ENCODE results near the gene GRAMD1C.
A peak's percentile ranks its signal among the peaks of the same experiment; 100 is the strongest.
"Not testable (repeated sequence)": the region's sequence is repeated elsewhere in the genome, so short reads cannot be mapped to it uniquely, and the experiment has no call there.

Gene GRAMD1C

DNA sequence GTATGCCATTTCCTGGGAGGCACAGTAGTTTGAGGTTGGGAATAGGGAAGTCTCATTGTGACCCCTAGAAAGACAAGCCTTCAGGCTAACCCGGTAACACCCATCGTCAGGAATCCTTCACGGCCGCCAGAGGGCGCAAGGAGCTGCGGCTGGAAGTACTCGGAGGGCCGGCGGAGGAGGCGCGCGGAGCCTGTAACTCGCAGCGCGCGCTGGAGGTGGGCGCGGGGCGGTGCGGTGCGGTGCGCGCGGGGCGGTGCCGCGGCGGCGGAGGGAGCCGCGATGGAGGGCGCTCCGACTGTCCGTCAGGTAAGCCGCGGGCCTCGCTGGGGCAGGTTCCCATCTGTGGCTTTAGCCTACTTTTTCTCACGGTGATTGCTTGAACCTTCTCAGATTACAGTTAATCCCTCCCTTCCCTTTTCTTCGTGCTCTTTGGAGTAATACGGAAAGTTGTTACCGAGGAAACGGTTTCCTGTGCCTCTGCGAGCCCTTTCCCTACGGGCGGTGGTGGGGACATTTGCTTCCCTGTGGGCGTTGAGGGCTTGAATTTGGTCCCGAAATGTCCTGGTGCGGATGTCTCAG lies at the start of gene GRAMD1C:
GRAMD1C (plus strand) TSS at position 158 of the 579 bp plus-strand sequence; CDS start at position 280, 122 bp downstream.
- peak; percentile 82 for DNase-seq (ENCODE audit: low spot score)

DNA sequence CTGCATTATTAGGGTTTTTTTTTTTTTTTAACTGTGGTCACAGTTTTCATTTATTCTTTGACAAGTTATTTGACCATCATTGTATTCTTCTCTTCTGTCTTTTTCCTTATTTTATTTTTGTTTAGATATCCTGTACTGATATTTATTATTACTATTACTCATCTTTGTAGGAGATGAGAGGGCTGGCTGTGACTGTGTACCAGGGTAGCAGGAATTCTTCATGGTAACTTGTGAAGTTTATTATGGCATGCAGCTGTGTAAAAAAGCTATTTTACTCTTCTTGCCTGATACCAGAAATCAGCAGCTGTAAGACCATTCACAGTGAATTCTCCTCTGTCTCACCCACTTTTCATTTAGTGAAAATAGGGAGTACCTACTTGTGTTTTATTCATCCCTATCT lies 47.2 kb upstream of the GRAMD1C start:
- DNase-seq (ENCODE audit: low spot score), result no peak

DNA sequence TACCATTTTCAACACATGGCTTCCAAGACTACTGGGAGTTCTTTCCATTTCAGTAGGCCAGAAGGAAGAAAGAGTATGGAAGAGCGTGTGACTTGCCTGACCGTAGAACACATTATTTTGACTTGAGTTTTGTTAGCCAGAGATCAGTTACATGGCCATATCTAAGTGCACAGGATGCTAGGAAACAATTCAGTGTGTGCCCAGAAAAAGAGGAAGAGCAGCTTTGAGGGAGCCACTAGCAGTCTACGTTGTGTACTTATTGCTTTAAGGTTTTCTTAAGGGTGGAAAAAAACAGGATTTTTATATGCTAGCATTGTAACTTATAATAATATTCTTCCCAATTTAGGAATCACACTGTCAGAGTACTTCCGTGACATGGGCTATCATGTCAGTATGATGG lies 44.1 kb upstream of the GRAMD1C start:
- DNase-seq (ENCODE audit: low spot score), result no peak

DNA sequence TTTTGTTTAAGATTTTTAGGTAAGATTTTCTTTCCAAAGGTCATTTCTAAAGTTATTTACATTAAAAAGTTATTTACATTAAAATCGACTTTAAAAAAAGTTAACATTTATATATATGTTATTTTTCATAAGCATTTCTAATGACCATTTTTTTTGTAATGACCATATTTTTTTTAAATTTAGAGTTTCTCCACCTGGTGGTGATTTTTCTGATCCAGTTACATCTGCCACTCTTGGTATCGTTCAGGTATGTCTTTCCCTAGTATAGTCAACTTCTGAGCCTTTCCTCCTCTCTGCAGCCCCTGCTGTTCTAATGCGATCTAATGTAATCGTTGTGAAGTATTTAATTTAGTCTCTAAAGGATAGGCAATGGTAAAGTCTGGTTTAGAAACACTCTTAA lies 42.9 kb upstream of the GRAMD1C start:
- no peak for DNase-seq (ENCODE audit: low spot score)

DNA sequence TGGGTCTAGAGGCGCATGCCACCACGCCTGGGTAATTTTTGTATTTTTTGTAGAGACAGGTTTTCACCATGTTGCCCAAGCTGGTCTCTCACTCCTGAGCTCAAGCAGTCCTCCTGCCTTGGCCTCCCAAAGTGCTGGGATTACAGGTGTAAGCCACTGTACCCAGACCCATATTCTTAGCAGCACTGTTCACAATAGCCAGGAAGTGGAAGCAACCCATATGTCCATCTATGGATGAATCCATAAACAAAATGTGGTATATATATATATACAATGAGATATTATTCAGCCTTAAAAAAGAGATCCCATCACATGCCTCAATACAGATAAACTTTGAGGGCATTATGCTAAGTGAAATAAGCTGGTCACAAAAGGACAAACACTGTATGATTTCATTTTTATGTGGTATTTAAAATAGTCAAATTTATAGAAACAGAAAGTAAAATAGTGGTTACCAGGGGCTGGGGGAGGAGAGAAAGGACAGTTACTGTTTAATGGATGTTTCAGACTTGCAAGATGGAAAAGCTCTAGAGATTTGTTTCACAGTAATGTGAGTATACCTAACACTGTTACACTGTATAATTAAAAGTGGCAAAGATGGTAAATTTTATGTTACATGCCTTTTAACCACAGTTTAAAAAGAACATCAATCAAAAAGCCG lies 35.7 kb upstream of the GRAMD1C start:
- no peak for DNase-seq (ENCODE audit: low spot score)

DNA sequence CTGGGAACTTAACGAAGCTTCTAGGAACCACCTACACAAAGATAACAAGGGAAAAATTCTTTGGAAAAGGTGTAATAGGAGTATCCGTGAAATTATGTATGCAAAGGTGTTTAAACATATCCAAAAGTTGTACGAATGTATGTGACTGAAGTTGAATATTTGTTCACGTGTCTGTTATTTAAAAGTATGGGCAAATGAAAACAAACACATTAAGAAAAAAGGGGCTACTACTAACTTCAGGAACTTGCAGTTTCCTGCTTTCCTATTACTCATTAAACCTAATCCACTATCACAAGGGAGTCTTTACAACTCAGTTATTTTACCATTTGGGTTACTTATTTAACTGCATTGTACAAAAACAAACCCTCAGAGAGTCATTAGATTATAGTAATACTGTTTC lies 33.9 kb upstream of the GRAMD1C start:
- DNase-seq (ENCODE audit: low spot score), result no peak

DNA sequence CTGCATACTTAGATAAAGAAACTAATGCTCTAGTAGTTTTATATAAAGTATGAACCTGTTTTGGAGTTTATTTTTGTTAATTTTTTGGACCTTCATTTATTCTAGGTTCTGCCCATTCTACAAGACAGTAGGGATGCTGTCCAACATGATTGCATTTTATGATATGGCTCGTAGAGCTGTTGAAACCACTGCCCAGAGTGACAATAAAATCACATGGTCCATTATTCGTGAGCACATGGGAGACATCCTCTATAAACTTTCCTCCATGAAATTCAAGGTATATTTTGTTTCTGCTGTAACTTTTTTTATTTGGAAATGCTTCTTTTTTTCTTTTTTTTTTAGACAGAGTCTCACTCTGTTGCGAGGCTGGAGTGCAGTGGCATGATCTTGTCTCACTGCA lies 33.3 kb upstream of the GRAMD1C start:
- no peak for DNase-seq (ENCODE audit: low spot score)

DNA sequence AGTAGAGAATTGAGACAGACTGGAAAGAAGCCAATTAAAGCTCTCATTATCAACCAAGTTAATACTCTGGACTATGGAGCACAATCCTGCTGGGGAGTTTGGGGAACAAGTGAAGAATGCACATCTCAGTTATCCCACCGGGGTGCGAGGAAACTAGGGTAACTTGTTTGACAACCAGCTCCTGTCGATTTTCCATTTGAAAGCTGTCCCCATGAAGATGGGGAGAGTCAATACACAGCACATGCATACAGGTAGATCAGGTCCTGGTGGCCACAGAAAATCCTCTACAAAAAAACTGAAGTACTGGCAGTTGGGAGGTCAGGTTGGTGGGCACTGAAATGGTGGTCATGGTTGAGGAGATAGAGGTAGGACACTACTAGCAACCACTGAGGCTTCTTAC lies 25.7 kb upstream of the GRAMD1C start:
- no peak for DNase-seq (ENCODE audit: low spot score)

DNA sequence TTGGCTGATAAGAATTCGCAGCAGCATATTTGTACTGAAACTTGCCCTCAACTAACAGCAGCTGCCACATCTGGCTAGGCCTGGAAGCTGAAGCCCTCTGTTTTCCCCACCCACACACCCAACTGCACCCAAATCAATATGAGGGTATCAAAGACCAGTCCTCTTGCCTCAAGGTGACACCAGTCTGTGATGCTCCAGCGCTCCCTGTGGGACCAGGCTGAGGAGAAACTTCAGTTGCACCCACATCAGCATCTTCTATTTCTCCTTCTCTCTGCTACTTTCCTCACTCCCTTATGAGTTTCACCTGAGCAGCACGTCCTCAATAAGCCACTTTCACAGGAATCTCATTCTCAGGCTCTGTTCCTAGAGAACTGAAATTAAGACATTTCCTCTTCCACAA lies 18.7 kb upstream of the GRAMD1C start:
- no peak for DNase-seq (ENCODE audit: low spot score)

DNA sequence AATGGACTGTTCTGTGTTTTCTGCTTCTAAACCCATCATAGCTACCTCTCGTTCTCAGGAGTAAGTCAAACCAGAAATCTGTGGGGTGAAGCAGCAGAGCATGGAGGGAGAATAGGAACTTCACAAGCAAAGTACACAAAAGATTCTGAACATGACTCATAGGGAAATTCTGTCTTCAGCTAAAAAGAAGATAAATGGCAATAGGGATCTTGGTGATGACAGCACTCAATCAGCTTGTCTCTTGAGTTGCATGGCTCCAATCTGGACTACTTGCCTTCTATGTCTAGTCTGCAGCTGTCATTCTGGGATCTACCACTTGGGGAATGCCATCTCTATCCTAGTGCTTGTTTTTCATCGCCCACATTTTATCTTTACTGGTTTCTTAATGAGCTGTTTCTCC lies 13.5 kb upstream of the GRAMD1C start:
- peak; percentile 26 for DNase-seq (ENCODE audit: low spot score)

DNA sequence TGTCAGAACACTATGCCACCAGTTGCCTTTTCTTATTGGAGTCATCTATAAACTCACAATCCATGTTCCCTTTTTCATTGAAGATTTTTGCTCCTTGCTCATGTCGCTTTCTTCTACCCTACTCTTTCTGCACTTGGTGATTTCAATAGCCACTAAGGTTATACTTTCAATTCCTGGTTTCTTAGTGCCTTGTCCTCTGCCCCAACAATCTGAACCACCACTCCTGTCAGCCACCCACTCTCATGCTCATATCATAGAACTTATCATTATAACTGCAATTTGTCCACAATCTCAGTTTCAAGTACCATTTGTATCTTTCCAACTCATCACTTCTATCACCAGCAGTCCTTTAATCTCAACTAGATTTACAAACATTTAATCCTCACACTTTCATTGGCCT lies 10.0 kb upstream of the GRAMD1C start:
- DNase-seq (ENCODE audit: low spot score), result peak; percentile 38

DNA sequence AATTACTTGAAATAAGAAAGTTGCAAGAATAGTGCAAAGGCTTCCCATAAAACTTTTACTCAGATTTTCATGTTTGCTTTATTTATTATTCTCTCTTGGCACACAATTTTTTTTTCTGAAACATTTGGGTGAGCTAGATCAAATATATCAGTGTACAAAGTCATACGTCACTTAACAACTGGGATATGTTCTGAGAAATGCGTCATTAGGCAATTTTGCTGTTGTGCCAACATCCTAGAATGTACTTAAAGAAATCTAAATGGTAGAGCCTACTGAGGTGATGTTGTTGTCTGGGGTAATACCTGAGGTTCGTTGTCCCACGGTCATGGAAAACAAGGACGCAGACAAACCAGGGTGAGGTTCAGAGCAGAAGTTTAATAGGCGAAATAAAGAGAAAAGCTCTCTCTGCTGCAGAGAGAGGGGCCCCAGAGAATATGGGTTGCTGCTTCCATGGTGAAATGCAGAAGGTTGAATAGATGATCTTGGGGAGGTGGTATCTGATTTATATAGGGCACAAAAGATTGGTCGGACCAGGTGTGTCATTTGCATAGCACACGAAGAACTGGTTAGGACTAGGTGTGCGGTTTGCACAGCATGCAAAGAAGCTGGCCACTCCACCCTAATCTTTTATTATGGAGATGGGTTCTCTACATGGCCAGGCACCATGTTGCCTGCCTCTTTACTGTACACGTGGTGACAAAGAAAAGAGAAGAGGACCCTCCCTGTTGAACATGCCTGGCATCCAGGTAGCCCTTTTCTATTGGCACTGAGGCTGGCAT lies 8.8 kb upstream of the GRAMD1C start:
- no peak for DNase-seq (ENCODE audit: low spot score)

DNA sequence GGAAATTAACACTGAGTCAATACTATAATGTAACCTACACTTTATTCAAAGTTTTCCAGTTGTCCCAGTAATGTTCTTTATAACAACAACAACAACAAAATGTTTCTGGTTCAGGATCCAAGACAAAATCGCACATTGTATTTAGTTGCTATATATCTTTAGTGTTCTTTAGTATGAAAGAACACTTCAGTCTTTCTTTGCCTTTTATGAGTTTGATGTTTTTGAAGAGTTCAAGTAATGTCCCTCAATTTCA lies 7.6 kb upstream of the GRAMD1C start:
- DNase-seq (ENCODE audit: low spot score), result no peak

DNA sequence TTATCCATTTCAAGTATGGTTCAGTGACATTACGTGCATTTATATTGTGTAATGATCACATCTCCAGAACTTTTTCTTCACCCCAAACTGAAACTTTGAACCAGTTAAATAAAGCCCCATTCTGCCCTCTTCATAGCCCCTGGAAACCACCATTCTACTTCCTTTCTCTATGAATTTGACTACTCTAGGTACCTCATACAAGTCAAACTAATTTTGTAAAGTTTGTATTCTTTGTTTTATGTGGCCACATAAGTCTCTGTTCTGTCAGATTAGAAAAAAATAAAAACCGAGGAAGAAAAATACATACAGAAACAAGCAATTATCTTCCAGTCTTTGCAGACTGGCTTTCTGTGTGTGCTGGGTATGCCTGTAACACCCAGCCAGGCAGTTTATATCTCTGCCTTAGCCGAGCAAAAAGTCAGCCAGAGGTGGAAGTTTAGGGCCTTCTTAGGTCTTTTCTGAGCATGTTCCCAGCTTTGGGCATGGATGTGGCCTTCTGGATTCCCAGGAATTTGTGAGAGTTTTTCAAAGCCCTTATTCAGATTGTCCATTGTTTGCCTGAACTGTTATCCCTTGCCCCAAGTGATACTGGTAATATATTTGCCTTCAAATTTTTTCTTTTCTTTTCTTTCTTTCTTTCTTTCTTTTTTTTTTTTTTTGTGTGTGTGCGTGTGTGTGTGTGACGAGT lies 6.0 kb upstream of the GRAMD1C start:
- no peak for DNase-seq (ENCODE audit: low spot score)

DNA sequence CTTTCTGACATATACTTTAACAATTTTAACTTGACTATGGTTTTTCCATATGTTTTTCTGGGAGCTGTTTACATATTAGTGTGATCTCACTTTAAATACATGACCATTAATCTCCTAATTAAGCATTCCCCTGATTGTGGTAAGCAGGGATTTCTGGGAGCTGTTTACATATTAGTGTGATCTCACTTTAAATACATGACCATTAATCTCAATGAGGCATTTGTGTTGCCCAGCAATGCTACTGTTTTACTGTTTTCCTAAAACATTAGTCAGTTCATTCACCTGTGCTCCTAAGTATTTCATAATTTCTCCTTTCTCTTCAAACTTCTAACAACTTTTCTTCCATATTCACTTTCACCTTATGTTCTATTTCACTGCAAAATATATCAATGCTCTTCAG lies 3.6 kb upstream of the GRAMD1C start:
- no peak for DNase-seq (ENCODE audit: low spot score)

DNA sequence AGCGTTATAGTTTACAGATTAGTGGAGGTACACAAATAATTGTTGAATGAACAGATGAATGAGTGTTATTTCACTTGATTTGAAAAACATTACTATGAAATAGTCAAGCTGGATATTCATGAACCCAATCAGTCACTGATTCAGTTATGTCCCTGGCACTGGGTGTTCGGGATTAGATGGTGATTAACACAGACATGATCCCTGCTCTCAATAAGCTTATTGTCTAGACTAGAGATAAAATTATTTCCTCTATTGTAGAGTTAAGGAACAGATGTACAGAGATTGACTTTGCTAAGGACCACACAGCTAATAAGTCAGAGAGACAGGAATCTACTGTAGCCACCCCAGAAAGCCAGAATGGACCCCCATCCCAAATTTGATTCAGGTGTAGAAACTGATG lies 963 bp downstream of the GRAMD1C start:
- no peak for DNase-seq (ENCODE audit: low spot score)

DNA sequence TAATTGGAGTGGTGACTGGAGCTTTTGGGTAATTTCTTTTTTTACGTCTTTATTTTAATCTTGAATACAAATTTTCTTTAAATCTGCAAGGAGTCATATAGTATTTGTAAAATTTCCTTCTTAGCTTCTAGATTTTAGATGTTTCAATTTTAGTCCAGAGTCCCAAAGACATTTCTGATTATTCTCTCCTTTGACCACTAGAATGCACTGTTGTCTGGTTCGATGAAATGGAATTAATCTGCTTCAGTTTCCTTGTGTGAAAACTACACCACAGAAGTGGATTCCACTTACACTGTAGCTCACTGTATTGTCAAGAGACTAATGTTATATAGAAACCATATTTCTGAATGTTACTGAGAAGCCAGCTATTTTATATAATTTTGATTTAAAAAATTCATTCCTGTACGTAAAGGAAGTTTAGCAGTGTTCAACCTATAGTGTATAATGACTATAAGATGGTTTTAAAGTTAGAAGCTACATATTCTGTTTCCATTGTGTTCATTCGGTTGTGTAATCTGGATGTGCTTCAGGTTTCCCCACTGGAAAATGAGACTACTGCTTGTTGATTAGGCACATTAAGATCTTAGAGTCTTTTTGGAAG lies 6.1 kb downstream of the GRAMD1C start:
- DNase-seq (ENCODE audit: low spot score), result peak; percentile 36

DNA sequence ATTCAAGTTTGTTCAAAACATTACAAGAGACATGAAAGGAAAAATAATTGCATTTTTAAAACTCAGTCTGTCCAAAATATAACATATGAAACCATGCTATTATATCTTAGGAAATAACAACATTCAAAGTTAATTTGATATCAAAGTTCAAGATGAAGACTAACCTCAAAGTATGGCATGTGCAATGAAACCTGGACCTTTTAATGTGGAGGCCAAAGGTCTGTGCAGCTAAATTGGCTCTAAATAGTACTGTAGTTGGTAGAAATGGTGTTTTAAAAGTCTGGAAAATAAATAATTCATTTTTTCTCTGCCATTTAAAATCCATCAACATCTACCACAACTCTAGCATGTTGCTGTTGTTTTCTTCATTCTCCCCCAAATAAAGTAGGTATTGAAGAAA lies 8.7 kb downstream of the GRAMD1C start:
- no peak for DNase-seq (ENCODE audit: low spot score)

DNA sequence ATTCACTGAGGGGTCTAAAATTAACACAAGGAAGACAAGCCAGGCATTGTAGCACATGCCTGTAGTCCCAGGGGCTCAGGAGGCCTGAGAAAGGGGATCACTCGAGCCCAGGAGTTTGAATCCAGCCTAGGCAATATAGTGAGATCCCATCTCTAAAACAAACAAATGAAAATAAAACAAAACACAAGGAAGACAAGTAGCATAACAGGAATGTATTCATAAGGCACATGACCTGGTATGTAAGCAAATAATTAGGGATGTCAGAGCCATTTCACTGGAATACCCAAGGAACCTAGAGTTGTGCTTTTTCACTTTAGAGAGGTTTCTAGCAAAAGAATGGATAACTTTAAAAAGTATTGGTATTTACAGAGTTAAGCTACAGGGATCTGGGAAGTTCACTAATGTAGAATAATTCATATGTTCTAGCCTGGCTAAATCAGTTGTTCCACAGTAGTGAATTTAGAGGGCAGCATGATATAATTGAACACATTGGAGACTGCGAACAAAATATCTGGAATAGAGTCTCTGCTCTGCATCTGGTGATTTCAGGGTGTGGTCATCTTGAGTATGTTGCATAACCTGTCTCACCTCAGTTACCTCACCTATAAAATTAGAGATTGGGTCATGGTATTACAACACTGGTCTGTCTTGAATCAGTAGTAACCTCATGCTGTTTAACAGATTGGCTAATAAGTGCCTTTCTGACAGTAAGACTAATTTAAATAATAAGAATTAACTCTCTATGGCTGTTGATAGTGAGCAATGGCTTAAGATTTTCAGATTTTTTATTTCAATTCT lies 9.3 kb downstream of the GRAMD1C start:
- no peak for DNase-seq (ENCODE audit: low spot score)

DNA sequence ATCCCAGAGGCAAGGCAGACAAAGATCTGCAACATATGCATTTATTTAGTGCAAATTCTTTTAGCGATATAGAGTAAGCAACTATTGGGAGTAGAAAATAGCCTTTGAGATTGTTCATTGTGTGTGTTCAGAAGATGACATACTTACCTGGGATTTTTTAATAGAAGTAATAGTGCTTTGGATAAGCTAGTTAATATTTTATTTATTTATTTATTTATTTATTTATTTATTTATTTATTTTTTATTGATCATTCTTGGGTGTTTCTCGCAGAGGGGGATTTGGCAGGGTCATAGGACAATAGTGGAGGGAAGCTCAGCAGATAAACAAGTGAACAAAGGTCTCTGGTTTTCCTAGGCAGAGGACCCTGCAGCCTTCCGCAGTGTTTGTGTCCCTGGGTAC lies 10.5 kb downstream of the GRAMD1C start:
- not testable (repeated sequence) for DNase-seq (ENCODE audit: low spot score)

DNA sequence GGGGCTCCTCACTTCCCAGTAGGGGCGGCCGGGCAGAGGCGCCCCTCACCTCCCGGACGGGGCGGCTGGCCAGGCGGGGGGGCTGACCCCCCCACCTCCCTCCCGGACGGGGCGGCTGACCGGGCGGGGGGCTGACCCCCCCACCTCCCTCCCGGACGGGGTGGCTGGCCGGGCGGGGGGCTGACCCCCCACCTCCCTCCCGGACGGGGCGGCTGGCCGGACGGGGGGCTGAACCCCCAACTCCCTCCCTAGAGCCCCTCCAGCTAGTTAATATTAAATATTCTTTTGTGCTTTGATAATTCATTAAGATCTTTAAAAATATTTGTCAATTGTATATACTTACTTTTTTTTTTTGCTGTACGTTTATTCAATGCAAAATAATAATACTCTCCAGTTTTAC lies 11.3 kb downstream of the GRAMD1C start:
- DNase-seq (ENCODE audit: low spot score), result not testable (repeated sequence)

DNA sequence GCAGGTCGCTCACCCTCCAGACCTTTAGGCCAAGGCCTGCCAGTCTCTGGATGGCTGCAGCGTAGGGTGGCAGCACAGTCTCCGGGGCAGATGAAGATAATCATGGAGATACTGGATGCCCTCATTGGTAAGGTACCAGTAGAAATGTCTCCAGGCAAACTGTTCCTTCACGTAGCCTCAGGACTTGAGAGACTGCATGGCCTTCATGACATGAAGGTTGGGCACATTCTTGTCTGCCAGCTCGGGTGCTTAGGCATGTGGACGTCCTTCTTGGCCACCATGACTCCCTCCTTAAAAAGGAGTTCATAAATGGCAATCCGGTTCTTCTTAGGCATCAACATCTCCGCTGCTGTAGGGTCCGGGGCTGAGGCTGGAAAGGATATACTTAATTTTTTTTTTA lies 11.8 kb downstream of the GRAMD1C start:
- DNase-seq (ENCODE audit: low spot score), result not testable (repeated sequence)
